SK-N-SH (cell line): ENCODE data around the gene LRMDA. TPM values are rescaled to one million over a fixed set of nuclear protein-coding genes. Genes with fewer than 3 reads are reported as not detected.

ENCODE experiments used
- CTCF ChIA-PET: fragments of 300-600, 350-600 bp; formaldehyde crosslinking; extraction: SDS; loops from one replicate; lab custom pipeline; 2021; lab: Yijun Ruan, JAX
- POLR2A ChIA-PET: fragments of 350-600 bp; sonication (Branson Sonifier 250); formaldehyde crosslinking; extraction: SDS; loops from one replicate; lab custom pipeline; 2020; ENCODE audit warnings: antibody characterized with exemption, inconsistent platforms; lab: Yijun Ruan, JAX
- DNase-seq: peaks from one replicate; pipeline ENCODE4 v3.0.0; 2012
- H2AFZ ChIP-seq: fragments of 200-600 bp; sonication (generic); 2 replicates; pipeline ENCODE4 v1.8.1; 2016; ENCODE audit warnings: antibody characterized with exemption, mild to moderate bottlenecking, low read depth
- H3F3A ChIP-seq: fragments of 200-600 bp; sonication (generic); replicated peaks from 2 replicates; pipeline ENCODE3; 2016; ENCODE audit warnings: antibody characterized with exemption, mild to moderate bottlenecking; ENCODE audit not compliant: insufficient read depth
- H3K27ac ChIP-seq, 2 experiments: fragments of 200-500 bp in 1 of 2; fragments of 200-600 bp in 1 of 2; sonication (Bioruptor generic) in 1 of 2; sonication (generic), shearing (Covaris generic) in 1 of 2; 2 replicates each; pipeline versions ENCODE4 v1.5.1 to v1.6.1; 2014 to 2016; ENCODE audit warnings: low read depth in 2 of 2, inconsistent platforms in 1 of 2, low read length in 1 of 2, mild to moderate bottlenecking in 1 of 2, mixed read lengths in 1 of 2
- H3K27me3 ChIP-seq: fragments of 200-600 bp; sonication (generic), shearing (Covaris generic); 2 replicates; pipeline ENCODE4 v1.6.1; 2016; ENCODE audit warnings: mixed run types; ENCODE audit not compliant: insufficient read depth
- H3K36me3 ChIP-seq, 2 experiments: fragments of 200-500 bp in 1 of 2; fragments of 200-600 bp in 1 of 2; sonication (Bioruptor generic) in 1 of 2; sonication (generic) in 1 of 2; replicated peaks in 1 of 2; 2 replicates each; pipeline versions ENCODE3 to v1.5.1; 2014 to 2016; ENCODE audit warnings: low read length in 1 of 2, mild to moderate bottlenecking in 1 of 2; ENCODE audit not compliant: insufficient read depth in 2 of 2, control insufficient read depth in 1 of 2
- H3K4me1 ChIP-seq, 2 experiments: fragments of 200-500 bp in 1 of 2; fragments of 200-600 bp in 1 of 2; sonication (Bioruptor generic) in 1 of 2; sonication (generic), shearing (Covaris generic) in 1 of 2; 2 replicates each; pipeline versions ENCODE4 v1.5.1 to v1.6.1; 2014 to 2016; ENCODE audit warnings: low read depth in 1 of 2, low read length in 1 of 2, mixed run types in 1 of 2; ENCODE audit not compliant: insufficient read depth in 2 of 2, control insufficient read depth in 1 of 2
- H3K4me2 ChIP-seq: fragments of 200-600 bp; sonication (generic), shearing (Covaris generic); 2 replicates; pipeline ENCODE4 v1.6.1; 2017; ENCODE audit warnings: mixed run types
- H3K4me3 ChIP-seq, 2 experiments: fragments of 200-500 bp in 1 of 2; fragments of 200-600 bp in 1 of 2; sonication (Bioruptor generic) in 1 of 2; sonication (generic), shearing (Covaris generic) in 1 of 2; 2 replicates each; pipeline versions ENCODE4 v1.5.1 to v1.8.1; 2014 to 2016; ENCODE audit warnings: low read depth in 2 of 2, inconsistent platforms in 1 of 2, low read length in 1 of 2, mild to moderate bottlenecking in 1 of 2, mixed read lengths in 1 of 2, moderate library complexity in 1 of 2
- H3K79me2 ChIP-seq: fragments of 200-600 bp; sonication (generic); 2 replicates; pipeline ENCODE4 v1.8.1; 2017; ENCODE audit warnings: mild to moderate bottlenecking; ENCODE audit not compliant: insufficient read depth
- H3K9ac ChIP-seq: fragments of 200-600 bp; sonication (generic); 2 replicates; pipeline ENCODE4 v1.6.1; 2017; ENCODE audit warnings: mixed run types
- H3K9me2 ChIP-seq: fragments of 200-600 bp; sonication (generic); 2 replicates; pipeline ENCODE4 v1.6.1; 2017; ENCODE audit warnings: mixed run types
- H3K9me3 ChIP-seq: fragments of 200-600 bp; sonication (generic); 2 replicates; pipeline ENCODE4 v1.6.1; 2017; ENCODE audit warnings: mixed run types, mild to moderate bottlenecking, moderate library complexity
- H4K20me1 ChIP-seq: fragments of 200-600 bp; sonication (generic); 2 replicates; pipeline ENCODE4 v1.6.1; 2017; ENCODE audit warnings: mild to moderate bottlenecking, mixed run types; ENCODE audit not compliant: insufficient read depth
- CHD2 ChIP-seq: fragments of 150-350 bp; IDR thresholded peaks from 2 replicates; pipeline ENCODE4 v1.6.1; 2018; ENCODE audit warnings: low read length; ENCODE audit not compliant: partially characterized antibody
- EP300 ChIP-seq, 2 experiments: IDR thresholded peaks; 2 replicates each; pipeline versions ENCODE4 v1.4.0 to v1.6.1; 2012; ENCODE audit warnings: borderline replicate concordance in 1 of 2, low read depth in 1 of 2, low read length in 1 of 2
- FOXM1 ChIP-seq: IDR thresholded peaks from 2 replicates; pipeline ENCODE4 v1.4.0; 2012; ENCODE audit warnings: low read depth, mild to moderate bottlenecking
- JUND ChIP-seq: IDR thresholded peaks from 2 replicates; pipeline ENCODE4 v1.4.0; 2012
- MXI1 ChIP-seq: IDR thresholded peaks from 2 replicates; pipeline ENCODE4 v1.6.1; 2012; ENCODE audit warnings: mild to moderate bottlenecking, low read depth, low read length, improper control_type of control experiment
- NFIC ChIP-seq: IDR thresholded peaks from 2 replicates; pipeline ENCODE4 v1.4.0; 2012; ENCODE audit warnings: borderline replicate concordance
- NRF1 ChIP-seq: IDR thresholded peaks from 2 replicates; pipeline ENCODE4 v1.6.1; 2012; ENCODE audit warnings: low read depth, mild to moderate bottlenecking, low read length
- POLR2AphosphoS5 ChIP-seq: IDR thresholded peaks from 2 replicates; pipeline ENCODE4 v1.6.1; 2012; ENCODE audit warnings: low read depth, low read length
- RAD21 ChIP-seq: IDR thresholded peaks from 2 replicates; pipeline ENCODE4 v1.6.1; 2012; ENCODE audit warnings: mild to moderate bottlenecking, low read length
- RCOR1 ChIP-seq: fragments of 150-350 bp; IDR thresholded peaks from 2 replicates; pipeline ENCODE4 v1.6.1; 2017; ENCODE audit warnings: antibody characterized with exemption, low read length
- SIN3A ChIP-seq: IDR thresholded peaks from 2 replicates; pipeline ENCODE4 v1.6.1; 2012; ENCODE audit warnings: low read depth, mild to moderate bottlenecking, low read length, moderate library complexity, borderline replicate concordance
- TCF12 ChIP-seq: IDR thresholded peaks from 2 replicates; pipeline ENCODE4 v1.4.0; 2012
- TEAD4 ChIP-seq: IDR thresholded peaks from 2 replicates; pipeline ENCODE4 v1.4.0; 2012; ENCODE audit warnings: mild to moderate bottlenecking, borderline replicate concordance; ENCODE audit not compliant: insufficient read depth
- YY1 ChIP-seq: IDR thresholded peaks from 2 replicates; pipeline ENCODE4 v1.4.0; 2012; ENCODE audit warnings: low read depth, mild to moderate bottlenecking
- WGBS: methylation state at CpG from one replicate; pipeline ENCODE4 v1.1.6; 2017; ENCODE audit warnings: low lambda C conversion rate; 5-methylcytosine and 5-hydroxymethylcytosine counted together
- polyA plus RNA-seq, 3 experiments: library from polyadenylated mRNA; depleted of rRNA; stranded (reverse); fragments of >200 nt; gene quantifications; 2 replicates each; pipeline ENCODE4 v1.2.3, GENCODE V29; 2012
- TF ChIP-seq, protein P1 (sequence below): IDR thresholded peaks from 2 replicates; pipeline ENCODE4 v1.6.1; 2012; ENCODE audit warnings: mild to moderate bottlenecking, low read depth, low read length, moderate library complexity
- TF ChIP-seq, protein P2 (sequence below): fragments of 150-350 bp; IDR thresholded peaks from 2 replicates; pipeline ENCODE4 v1.6.1; 2017; ENCODE audit warnings: antibody characterized with exemption, low read length, low read depth, borderline replicate concordance
- TF ChIP-seq, protein P3 (sequence below): IDR thresholded peaks from 2 replicates; pipeline ENCODE4; 2012
- TF ChIP-seq, protein P4 (sequence below): IDR thresholded peaks from 2 replicates; pipeline ENCODE4 v1.4.0; 2012; ENCODE audit warnings: low read depth
- TF ChIP-seq, protein P5 (sequence below): fragments of 200-600 bp; sonication (generic); IDR thresholded peaks from 2 replicates; pipeline ENCODE4 v1.6.1; 2017; ENCODE audit warnings: antibody characterized with exemption, mild to moderate bottlenecking, moderate library complexity
- TF ChIP-seq, protein P6 (sequence below): IDR thresholded peaks from 2 replicates; pipeline ENCODE4 v1.4.0; 2012; ENCODE audit warnings: low read depth, borderline replicate concordance

Gene LRMDA
- polyA plus RNA-seq, 1 of the 3 experiments (the other 2 are of a cell fraction): 0.95 TPM

DNA sequence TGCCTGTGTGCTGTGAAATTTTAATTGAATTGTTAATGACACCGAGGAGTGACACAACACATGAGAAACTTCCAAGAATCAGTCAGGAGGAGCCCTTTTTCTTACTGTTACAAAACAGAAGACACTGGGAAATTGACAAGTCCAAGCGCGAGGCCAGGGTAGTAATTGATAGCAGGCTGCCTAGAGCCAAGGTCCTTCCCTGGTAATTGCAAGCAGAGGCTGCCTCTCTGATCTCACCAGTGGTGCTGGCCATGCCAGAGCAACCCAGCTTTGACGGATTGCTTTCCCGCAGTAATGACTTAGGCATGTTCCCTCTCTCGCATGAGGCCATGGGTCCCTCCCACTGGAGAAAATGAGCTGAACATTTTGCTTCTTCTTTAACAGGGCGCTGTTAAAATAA lies 111.5 kb downstream of the LRMDA start:
- H4K20me1 ChIP-seq: no peaks in the 10 kb centered on the region
- 49% methylated on average over 6 of the region's 7 CpGs for WGBS
- H3K4me1 ChIP-seq: peaks cover 0 to 22% of the 10 kb centered on the region in 2 experiments; a peak in 2 of 4 replicates
- TF ChIP-seq RCOR1 (peak; percentile 67; the same call in 1 of the 2 replicates), CHD2 (no peak), RAD21 (peak; percentile 8; the same call in 1 of the 2 replicates), MXI1 (peak; percentile 40; the same call in 1 of the 2 replicates), YY1 (no peak), FOXM1 (no peak), JUND (peak; percentile 36; the same call in 1 of the 2 replicates), EP300 (IDR thresholded peaks at IDR 0.05; ENCODE audit: borderline replicate concordance in 1 of 2, low read depth in 1 of 2, low read length in 1 of 2) (peak; percentile 48 to 75; a peak in 3 of 4 replicates), NFIC (peak; percentile 70; the same call in 1 of the 2 replicates), NRF1 (no peak), POLR2AphosphoS5 (peak; percentile 75), TEAD4 (peak; percentile 46; the same call in 1 of the 2 replicates), SIN3A (0 out of 2 replicates have a peak, but pooled peaks have one; percentile 68), TCF12 (peak; percentile 96)
- TF ChIP-seq, protein P1, sequence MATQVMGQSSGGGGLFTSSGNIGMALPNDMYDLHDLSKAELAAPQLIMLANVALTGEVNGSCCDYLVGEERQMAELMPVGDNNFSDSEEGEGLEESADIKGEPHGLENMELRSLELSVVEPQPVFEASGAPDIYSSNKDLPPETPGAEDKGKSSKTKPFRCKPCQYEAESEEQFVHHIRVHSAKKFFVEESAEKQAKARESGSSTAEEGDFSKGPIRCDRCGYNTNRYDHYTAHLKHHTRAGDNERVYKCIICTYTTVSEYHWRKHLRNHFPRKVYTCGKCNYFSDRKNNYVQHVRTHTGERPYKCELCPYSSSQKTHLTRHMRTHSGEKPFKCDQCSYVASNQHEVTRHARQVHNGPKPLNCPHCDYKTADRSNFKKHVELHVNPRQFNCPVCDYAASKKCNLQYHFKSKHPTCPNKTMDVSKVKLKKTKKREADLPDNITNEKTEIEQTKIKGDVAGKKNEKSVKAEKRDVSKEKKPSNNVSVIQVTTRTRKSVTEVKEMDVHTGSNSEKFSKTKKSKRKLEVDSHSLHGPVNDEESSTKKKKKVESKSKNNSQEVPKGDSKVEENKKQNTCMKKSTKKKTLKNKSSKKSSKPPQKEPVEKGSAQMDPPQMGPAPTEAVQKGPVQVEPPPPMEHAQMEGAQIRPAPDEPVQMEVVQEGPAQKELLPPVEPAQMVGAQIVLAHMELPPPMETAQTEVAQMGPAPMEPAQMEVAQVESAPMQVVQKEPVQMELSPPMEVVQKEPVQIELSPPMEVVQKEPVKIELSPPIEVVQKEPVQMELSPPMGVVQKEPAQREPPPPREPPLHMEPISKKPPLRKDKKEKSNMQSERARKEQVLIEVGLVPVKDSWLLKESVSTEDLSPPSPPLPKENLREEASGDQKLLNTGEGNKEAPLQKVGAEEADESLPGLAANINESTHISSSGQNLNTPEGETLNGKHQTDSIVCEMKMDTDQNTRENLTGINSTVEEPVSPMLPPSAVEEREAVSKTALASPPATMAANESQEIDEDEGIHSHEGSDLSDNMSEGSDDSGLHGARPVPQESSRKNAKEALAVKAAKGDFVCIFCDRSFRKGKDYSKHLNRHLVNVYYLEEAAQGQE: no peak
- TF ChIP-seq, protein P2, sequence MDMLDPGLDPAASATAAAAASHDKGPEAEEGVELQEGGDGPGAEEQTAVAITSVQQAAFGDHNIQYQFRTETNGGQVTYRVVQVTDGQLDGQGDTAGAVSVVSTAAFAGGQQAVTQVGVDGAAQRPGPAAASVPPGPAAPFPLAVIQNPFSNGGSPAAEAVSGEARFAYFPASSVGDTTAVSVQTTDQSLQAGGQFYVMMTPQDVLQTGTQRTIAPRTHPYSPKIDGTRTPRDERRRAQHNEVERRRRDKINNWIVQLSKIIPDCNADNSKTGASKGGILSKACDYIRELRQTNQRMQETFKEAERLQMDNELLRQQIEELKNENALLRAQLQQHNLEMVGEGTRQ: no peak
- TF ChIP-seq, protein P3, sequence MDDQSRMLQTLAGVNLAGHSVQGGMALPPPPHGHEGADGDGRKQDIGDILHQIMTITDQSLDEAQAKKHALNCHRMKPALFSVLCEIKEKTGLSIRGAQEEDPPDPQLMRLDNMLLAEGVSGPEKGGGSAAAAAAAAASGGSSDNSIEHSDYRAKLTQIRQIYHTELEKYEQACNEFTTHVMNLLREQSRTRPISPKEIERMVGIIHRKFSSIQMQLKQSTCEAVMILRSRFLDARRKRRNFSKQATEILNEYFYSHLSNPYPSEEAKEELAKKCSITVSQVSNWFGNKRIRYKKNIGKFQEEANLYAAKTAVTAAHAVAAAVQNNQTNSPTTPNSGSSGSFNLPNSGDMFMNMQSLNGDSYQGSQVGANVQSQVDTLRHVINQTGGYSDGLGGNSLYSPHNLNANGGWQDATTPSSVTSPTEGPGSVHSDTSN: peak; percentile 91
- TF ChIP-seq, protein P4, sequence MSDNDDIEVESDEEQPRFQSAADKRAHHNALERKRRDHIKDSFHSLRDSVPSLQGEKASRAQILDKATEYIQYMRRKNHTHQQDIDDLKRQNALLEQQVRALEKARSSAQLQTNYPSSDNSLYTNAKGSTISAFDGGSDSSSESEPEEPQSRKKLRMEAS: peak; percentile 73; the same call in 1 of the 2 replicates
- TF ChIP-seq, protein P5, sequence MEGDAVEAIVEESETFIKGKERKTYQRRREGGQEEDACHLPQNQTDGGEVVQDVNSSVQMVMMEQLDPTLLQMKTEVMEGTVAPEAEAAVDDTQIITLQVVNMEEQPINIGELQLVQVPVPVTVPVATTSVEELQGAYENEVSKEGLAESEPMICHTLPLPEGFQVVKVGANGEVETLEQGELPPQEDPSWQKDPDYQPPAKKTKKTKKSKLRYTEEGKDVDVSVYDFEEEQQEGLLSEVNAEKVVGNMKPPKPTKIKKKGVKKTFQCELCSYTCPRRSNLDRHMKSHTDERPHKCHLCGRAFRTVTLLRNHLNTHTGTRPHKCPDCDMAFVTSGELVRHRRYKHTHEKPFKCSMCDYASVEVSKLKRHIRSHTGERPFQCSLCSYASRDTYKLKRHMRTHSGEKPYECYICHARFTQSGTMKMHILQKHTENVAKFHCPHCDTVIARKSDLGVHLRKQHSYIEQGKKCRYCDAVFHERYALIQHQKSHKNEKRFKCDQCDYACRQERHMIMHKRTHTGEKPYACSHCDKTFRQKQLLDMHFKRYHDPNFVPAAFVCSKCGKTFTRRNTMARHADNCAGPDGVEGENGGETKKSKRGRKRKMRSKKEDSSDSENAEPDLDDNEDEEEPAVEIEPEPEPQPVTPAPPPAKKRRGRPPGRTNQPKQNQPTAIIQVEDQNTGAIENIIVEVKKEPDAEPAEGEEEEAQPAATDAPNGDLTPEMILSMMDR: no peak
- TF ChIP-seq, protein P6, sequence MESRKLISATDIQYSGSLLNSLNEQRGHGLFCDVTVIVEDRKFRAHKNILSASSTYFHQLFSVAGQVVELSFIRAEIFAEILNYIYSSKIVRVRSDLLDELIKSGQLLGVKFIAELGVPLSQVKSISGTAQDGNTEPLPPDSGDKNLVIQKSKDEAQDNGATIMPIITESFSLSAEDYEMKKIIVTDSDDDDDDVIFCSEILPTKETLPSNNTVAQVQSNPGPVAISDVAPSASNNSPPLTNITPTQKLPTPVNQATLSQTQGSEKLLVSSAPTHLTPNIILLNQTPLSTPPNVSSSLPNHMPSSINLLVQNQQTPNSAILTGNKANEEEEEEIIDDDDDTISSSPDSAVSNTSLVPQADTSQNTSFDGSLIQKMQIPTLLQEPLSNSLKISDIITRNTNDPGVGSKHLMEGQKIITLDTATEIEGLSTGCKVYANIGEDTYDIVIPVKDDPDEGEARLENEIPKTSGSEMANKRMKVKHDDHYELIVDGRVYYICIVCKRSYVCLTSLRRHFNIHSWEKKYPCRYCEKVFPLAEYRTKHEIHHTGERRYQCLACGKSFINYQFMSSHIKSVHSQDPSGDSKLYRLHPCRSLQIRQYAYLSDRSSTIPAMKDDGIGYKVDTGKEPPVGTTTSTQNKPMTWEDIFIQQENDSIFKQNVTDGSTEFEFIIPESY: no peak
- no peak overlapping the region for H3K4me3 ChIP-seq
- peaks cover 4% of the 10 kb centered on the region for H3F3A ChIP-seq
- H3K27me3 ChIP-seq: no peaks in the 10 kb centered on the region
- peak overlapping the region; percentile 17 to 38; a peak in 2 of 4 replicates for H3K27ac ChIP-seq
- H3K36me3 ChIP-seq: no peaks in the 10 kb centered on the region
- H2AFZ ChIP-seq: no peak overlapping the region
- H3K9me2 ChIP-seq: no peaks in the 10 kb centered on the region
- peak; percentile 51 for DNase-seq
- CTCF ChIA-PET: no interaction called here
- 0 out of 2 replicates have a peak overlapping the region, but pooled peaks have one; percentile 10 for H3K4me2 ChIP-seq
- H3K9ac ChIP-seq: no peak overlapping the region
- H3K79me2 ChIP-seq: no peaks in the 10 kb centered on the region
- POLR2A ChIA-PET: no interaction called here
- H3K9me3 ChIP-seq: no peaks in the 10 kb centered on the region
